Measurements from ENCODE around the gene FHOD1. TPM values are rescaled to one million over a fixed set of nuclear protein-coding genes. Genes with fewer than 3 reads are reported as not detected.

The FHOD1 gene
- total and polyA plus RNA-seq, 4 donors: 5.4 to 34.3 (median 22.7) TPM

- DNase-seq (ENCODE audit: low read depth in 4 of 6, low spot score in 6 of 6): no peak
- Histone ChIP-seq H3K4me3 (ENCODE audit: low read depth, low read length) (no peak overlapping the region), H3K36me3 (ENCODE audit: control insufficient read depth, insufficient read depth, low read length) (peaks cover 29% of the 10 kb centered on the region), H3K4me1 (ENCODE audit: control insufficient read depth, insufficient read depth, low read length) (peaks cover 7% of the 10 kb centered on the region), H3K27me3 (ENCODE audit: control insufficient read depth, insufficient read depth, low read length) (no peaks in the 10 kb centered on the region), H3K9me3 (ENCODE audit: control insufficient read depth, insufficient read depth, low read length) (no peaks in the 10 kb centered on the region), H3K27ac (ENCODE audit: low read depth, low read length) (no peak overlapping the region)
- WGBS (ENCODE audit: insufficient coverage): 92% methylated on average over 21 of the region's 21 CpGs
Measured at GRCh38 chr16:67283826-67284555, 36.7 kb upstream of the FHOD1 start.

- Histone ChIP-seq H3K36me3 (ENCODE audit: control insufficient read depth, insufficient read depth, low read length) (peaks cover 28% of the 10 kb centered on the region), H3K27me3 (ENCODE audit: control insufficient read depth, insufficient read depth, low read length) (peaks cover 5% of the 10 kb centered on the region), H3K4me3 (ENCODE audit: low read depth, low read length) (no peak overlapping the region), H3K9me3 (ENCODE audit: control insufficient read depth, insufficient read depth, low read length) (no peaks in the 10 kb centered on the region), H3K4me1 (ENCODE audit: control insufficient read depth, insufficient read depth, low read length) (peaks cover 13% of the 10 kb centered on the region), H3K27ac (ENCODE audit: low read depth, low read length) (no peak overlapping the region)
- 87% methylated on average over 7 of the region's 7 CpGs for WGBS (ENCODE audit: insufficient coverage)
- DNase-seq (ENCODE audit: low read depth in 4 of 6, low spot score in 6 of 6): no peak
Measured at GRCh38 chr16:67283039-67283825, 36.0 kb upstream of the FHOD1 start.

- Histone ChIP-seq H3K9me3 (ENCODE audit: control insufficient read depth, insufficient read depth, low read length) (no peaks in the 10 kb centered on the region), H3K27me3 (ENCODE audit: control insufficient read depth, insufficient read depth, low read length) (peaks cover 5% of the 10 kb centered on the region), H3K4me1 (ENCODE audit: control insufficient read depth, insufficient read depth, low read length) (peaks cover 13% of the 10 kb centered on the region), H3K36me3 (ENCODE audit: control insufficient read depth, insufficient read depth, low read length) (peaks cover 24% of the 10 kb centered on the region), H3K4me3 (ENCODE audit: low read depth, low read length) (no peak overlapping the region), H3K27ac (ENCODE audit: low read depth, low read length) (no peak overlapping the region)
- DNase-seq (ENCODE audit: low read depth in 4 of 6, low spot score in 6 of 6): no peak
- WGBS (ENCODE audit: insufficient coverage): 98% methylated on average over 10 of the region's 10 CpGs
Measured at GRCh38 chr16:67282447-67282805, 35.1 kb upstream of the FHOD1 start.

- WGBS (ENCODE audit: insufficient coverage): 95% methylated on average over 12 of the region's 14 CpGs
- peaks cover 21% of the 10 kb centered on the region for H3K36me3 ChIP-seq (ENCODE audit: control insufficient read depth, insufficient read depth, low read length)
- no peak overlapping the region for H3K4me3 ChIP-seq (ENCODE audit: low read depth, low read length)
- no peak overlapping the region for H3K27ac ChIP-seq (ENCODE audit: low read depth, low read length)
- H3K9me3 ChIP-seq (ENCODE audit: control insufficient read depth, insufficient read depth, low read length): no peaks in the 10 kb centered on the region
- peaks cover 13% of the 10 kb centered on the region for H3K4me1 ChIP-seq (ENCODE audit: control insufficient read depth, insufficient read depth, low read length)
- DNase-seq (ENCODE audit: low read depth in 4 of 6, low spot score in 6 of 6): no peak
- peaks cover 5% of the 10 kb centered on the region for H3K27me3 ChIP-seq (ENCODE audit: control insufficient read depth, insufficient read depth, low read length)
Measured at GRCh38 chr16:67281536-67282446, 34.5 kb upstream of the FHOD1 start.

- peaks cover 5% of the 10 kb centered on the region for H3K27me3 ChIP-seq (ENCODE audit: control insufficient read depth, insufficient read depth, low read length)
Measured at GRCh38 chr16:67280090-67281015, 33.1 kb upstream of the FHOD1 start.

GRCh38 chr16:67279296-67280089, 32.2 kb upstream of the FHOD1 start, which contains the start of gene PLEKHG4:
PLEKHG4 (plus strand) TSS chr16:67279532; CDS start chr16:67280045, 513 bp downstream.
- peak in 2 of 6 donors; percentile 35 to 69 for DNase-seq (ENCODE audit: low read depth in 4 of 6, low spot score in 6 of 6)
- Histone ChIP-seq H3K36me3 (ENCODE audit: control insufficient read depth, insufficient read depth, low read length) (peaks cover 6% of the 10 kb centered on the region), H3K4me3 (ENCODE audit: low read depth, low read length) (peak within 1 kb of the TSS; percentile 35), H3K27ac (ENCODE audit: low read depth, low read length) (no peak within 1 kb of the TSS), H3K9me3 (ENCODE audit: control insufficient read depth, insufficient read depth, low read length) (no peaks in the 10 kb centered on the region), H3K4me1 (ENCODE audit: control insufficient read depth, insufficient read depth, low read length) (peaks cover 10% of the 10 kb centered on the region), H3K27me3 (ENCODE audit: control insufficient read depth, insufficient read depth, low read length) (peaks cover 5% of the 10 kb centered on the region)
- 20% methylated on average over 79 of the region's 83 CpGs for WGBS (ENCODE audit: insufficient coverage)

More at GRCh38 chr16:67280090-67281015, 33.1 kb upstream of the FHOD1 start:
- no peak for DNase-seq (ENCODE audit: low read depth in 4 of 6, low spot score in 6 of 6)
- WGBS (ENCODE audit: insufficient coverage): 93% methylated on average over 13 of the region's 15 CpGs
- Histone ChIP-seq H3K4me3 (ENCODE audit: low read depth, low read length) (no peak overlapping the region), H3K27ac (ENCODE audit: low read depth, low read length) (no peak overlapping the region), H3K9me3 (ENCODE audit: control insufficient read depth, insufficient read depth, low read length) (no peaks in the 10 kb centered on the region), H3K4me1 (ENCODE audit: control insufficient read depth, insufficient read depth, low read length) (peaks cover 13% of the 10 kb centered on the region), H3K36me3 (ENCODE audit: control insufficient read depth, insufficient read depth, low read length) (peaks cover 11% of the 10 kb centered on the region)

GRCh38 chr16:67278773-67279295, 31.6 kb upstream of the FHOD1 start:
- Histone ChIP-seq H3K4me1 (ENCODE audit: control insufficient read depth, insufficient read depth, low read length) (peaks cover 7% of the 10 kb centered on the region), H3K27me3 (ENCODE audit: control insufficient read depth, insufficient read depth, low read length) (peaks cover 5% of the 10 kb centered on the region), H3K9me3 (ENCODE audit: control insufficient read depth, insufficient read depth, low read length) (no peaks in the 10 kb centered on the region), H3K27ac (ENCODE audit: low read depth, low read length) (no peak overlapping the region), H3K36me3 (ENCODE audit: control insufficient read depth, insufficient read depth, low read length) (peaks cover 3% of the 10 kb centered on the region), H3K4me3 (ENCODE audit: low read depth, low read length) (peak overlapping the region; percentile 35)
- 3% methylated on average over 40 of the region's 42 CpGs for WGBS (ENCODE audit: insufficient coverage)
- peak in 1 of 6 donors; percentile 29 for DNase-seq (ENCODE audit: low read depth in 4 of 6, low spot score in 6 of 6)
